HUES48 (cell line): ENCODE measurements around the gene FOXO3.

Source experiments
- H3K27ac ChIP-seq: one replicate; pipeline ENCODE4 v1.7.0; 2013; ENCODE audit warnings: low read depth, low read length, inconsistent platforms
- H3K27me3 ChIP-seq: 2 replicates; pipeline ENCODE4 v1.6.1; 2013; ENCODE audit warnings: mild to moderate bottlenecking, low read length; ENCODE audit not compliant: control insufficient read depth, insufficient read depth
- H3K36me3 ChIP-seq: 2 replicates; pipeline ENCODE4 v1.6.1; 2013; ENCODE audit warnings: low read length; ENCODE audit not compliant: control insufficient read depth, insufficient read depth
- H3K4me1 ChIP-seq: 2 replicates; pipeline ENCODE4 v1.6.1; 2013; ENCODE audit warnings: mild to moderate bottlenecking, low read length; ENCODE audit not compliant: control insufficient read depth, insufficient read depth
- H3K4me3 ChIP-seq: 2 replicates; pipeline ENCODE4 v1.5.1; 2013; ENCODE audit warnings: mild to moderate bottlenecking, low read depth, low read length
- H3K9ac ChIP-seq: 2 replicates; pipeline ENCODE4 v1.6.1; 2013; ENCODE audit warnings: mild to moderate bottlenecking, low read depth, low read length, moderate library complexity
- H3K9me3 ChIP-seq: 2 replicates; pipeline ENCODE4 v1.6.1; 2013; ENCODE audit warnings: low read length; ENCODE audit not compliant: control insufficient read depth, insufficient read depth

Gene FOXO3

DNA sequence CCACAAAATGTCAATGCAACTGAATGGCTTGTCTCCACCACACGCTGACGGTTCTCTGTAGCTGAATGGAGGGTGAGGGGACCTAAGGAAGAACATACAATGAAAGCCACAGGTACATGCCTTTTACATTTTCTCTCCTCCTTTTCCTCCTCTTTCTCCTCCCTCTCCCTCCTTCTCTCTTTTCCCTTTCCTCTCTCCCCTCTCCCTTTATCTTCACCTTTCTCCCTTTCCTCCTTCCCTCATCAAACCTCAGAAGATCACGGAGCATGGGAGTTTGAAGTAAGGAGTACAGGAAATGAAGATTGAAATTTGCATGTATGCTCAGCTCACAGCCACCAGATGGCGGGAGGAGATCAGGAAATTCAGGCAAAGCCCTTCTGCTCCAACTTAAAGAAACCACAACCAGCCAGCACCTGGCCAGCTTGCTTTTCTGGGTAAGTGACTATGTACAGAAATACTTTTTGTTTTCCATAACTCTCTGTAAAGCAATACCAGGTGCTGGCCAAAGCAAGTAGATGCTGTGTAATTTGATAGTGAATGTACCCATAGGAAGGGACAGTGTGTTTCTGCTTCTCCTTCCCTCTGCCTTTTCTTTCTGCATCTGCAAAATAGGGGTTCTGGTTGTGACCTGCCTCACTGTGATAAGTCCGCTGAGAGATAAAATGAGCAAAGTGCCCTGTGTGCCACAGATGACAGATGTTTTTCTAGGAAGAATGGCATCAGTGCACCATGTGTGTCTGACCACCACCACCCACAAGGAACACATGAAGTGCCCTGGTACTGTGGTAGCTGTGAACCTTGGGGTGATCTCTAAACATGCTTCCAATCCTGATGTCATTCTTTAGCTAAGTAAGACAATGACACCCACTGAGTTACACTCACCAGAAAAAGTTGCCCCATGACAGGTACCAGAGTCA, 18.6 kb upstream of the FOXO3 start:
- Histone ChIP-seq H3K9me3 (no peaks in the 10 kb centered on the region), H3K4me3 (no peak overlapping the region), H3K36me3 (no peaks in the 10 kb centered on the region), H3K4me1 (peaks cover 5% of the 10 kb centered on the region), H3K27ac (no peak overlapping the region), H3K9ac (no peak overlapping the region), H3K27me3 (no peaks in the 10 kb centered on the region; the same call in 1 of the 2 replicates)

DNA sequence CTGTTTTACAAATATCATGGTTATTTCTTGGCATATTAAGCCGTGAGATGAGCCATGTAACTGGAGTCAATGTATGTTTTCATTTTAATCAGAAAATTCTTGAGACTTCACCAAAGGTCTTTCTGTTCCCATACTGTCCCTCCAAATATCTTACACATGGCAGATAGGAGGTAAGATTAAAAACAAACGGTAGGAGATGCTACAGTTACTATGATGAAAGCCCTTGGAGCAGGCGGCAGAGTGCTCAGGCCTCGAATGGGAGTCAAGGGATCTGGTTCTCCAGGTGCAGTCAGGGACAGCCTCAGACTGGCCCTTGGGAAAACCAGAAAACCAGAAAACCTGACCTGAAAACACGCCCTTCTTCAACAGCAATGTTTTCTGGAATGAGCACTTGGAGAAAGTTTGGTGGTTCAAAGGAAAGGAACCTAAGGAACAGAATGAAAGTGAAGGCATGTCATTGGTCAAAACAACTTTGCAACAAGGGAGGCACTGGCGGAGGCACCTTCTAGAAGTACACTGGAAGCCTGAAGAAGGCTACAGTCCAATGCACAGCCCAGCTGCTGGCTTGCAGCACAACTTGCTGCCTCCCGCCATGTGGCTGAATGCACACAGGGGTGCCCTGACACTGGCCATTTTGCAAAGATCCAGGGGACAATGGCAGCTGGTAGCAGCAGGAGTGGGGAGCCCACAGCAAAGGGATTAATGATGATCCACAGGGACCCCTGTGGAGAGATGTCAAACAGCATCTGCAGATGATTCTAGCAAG, 17.4 kb upstream of the FOXO3 start:
- H3K4me1 ChIP-seq: peaks cover 5% of the 10 kb centered on the region
- no peaks in the 10 kb centered on the region for H3K36me3 ChIP-seq
- no peaks in the 10 kb centered on the region; the same call in 1 of the 2 replicates for H3K27me3 ChIP-seq
- H3K9me3 ChIP-seq: no peaks in the 10 kb centered on the region
- H3K27ac ChIP-seq: no peak overlapping the region
- no peak overlapping the region for H3K9ac ChIP-seq
- H3K4me3 ChIP-seq: no peak overlapping the region

DNA sequence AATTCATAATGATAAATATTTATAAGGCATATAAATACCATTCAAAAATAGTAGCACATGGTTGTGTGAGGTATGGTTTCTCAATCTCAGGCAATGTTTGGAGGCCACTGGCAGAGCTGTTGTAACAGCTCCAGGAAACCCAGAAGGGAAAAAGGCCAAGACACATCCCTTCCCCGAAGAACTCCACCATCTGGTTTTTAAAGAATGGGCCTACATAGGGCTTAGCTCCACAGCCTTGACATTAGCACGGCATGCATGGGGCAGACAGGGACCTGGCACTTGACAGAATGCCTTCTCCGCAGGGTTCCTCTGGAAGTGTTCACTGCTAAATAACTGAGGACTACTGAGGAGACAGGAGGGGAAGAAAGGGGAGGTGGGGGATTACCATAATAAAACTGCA, 16.1 kb upstream of the FOXO3 start:
- no peaks in the 10 kb centered on the region; the same call in 1 of the 2 replicates for H3K27me3 ChIP-seq
- H3K36me3 ChIP-seq: no peaks in the 10 kb centered on the region
- peaks cover 5% of the 10 kb centered on the region for H3K4me1 ChIP-seq
- no peaks in the 10 kb centered on the region for H3K9me3 ChIP-seq
- H3K9ac ChIP-seq: no peak overlapping the region
- no peak overlapping the region for H3K27ac ChIP-seq
- no peak overlapping the region for H3K4me3 ChIP-seq

GRCh38 chr6:108546079-108547049, 14.4 kb upstream of the FOXO3 start:
- no peaks in the 10 kb centered on the region for H3K9me3 ChIP-seq
- H3K4me3 ChIP-seq: no peak overlapping the region
- no peak overlapping the region for H3K27ac ChIP-seq
- H3K27me3 ChIP-seq: no peaks in the 10 kb centered on the region; the same call in 1 of the 2 replicates
- H3K9ac ChIP-seq: no peak overlapping the region
- peaks cover 5% of the 10 kb centered on the region for H3K4me1 ChIP-seq
- no peaks in the 10 kb centered on the region for H3K36me3 ChIP-seq

- H3K27ac ChIP-seq: no peak overlapping the region
- no peak overlapping the region for H3K9ac ChIP-seq
- no peak overlapping the region for H3K4me3 ChIP-seq
- H3K4me1 ChIP-seq: peaks cover 5% of the 10 kb centered on the region; the same call in 1 of the 2 replicates
- H3K27me3 ChIP-seq: no peaks in the 10 kb centered on the region
- no peaks in the 10 kb centered on the region for H3K9me3 ChIP-seq
- no peaks in the 10 kb centered on the region for H3K36me3 ChIP-seq
Measured at GRCh38 chr6:108549241-108549640, 11.5 kb upstream of the FOXO3 start.

DNA sequence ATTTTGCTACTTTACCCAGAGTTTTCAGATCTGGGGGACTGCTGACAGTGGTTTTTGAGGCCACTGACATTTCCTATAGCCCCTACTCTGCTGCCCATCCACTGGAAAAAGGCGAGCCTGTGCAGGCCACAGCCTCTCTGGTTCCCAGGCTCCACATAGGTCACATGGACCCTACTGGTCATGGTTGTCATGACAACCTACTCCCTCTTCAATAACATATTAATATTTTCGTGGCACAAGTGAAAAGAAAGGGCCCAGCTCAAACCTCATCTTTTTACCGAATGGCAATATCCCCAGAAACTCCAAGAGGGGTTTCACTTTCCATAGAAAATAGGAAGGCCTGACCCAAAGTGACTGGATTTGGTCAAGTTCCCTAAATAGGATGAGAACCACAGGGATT, 11.0 kb upstream of the FOXO3 start:
- peaks cover 4% of the 10 kb centered on the region; the same call in 1 of the 2 replicates for H3K4me1 ChIP-seq
- no peak overlapping the region for H3K9ac ChIP-seq
- H3K27ac ChIP-seq: no peak overlapping the region
- H3K36me3 ChIP-seq: no peaks in the 10 kb centered on the region
- no peaks in the 10 kb centered on the region for H3K9me3 ChIP-seq
- H3K27me3 ChIP-seq: 0 out of 2 replicates have a peak, but pooled peaks cover 1% of the 10 kb centered on the region
- no peak overlapping the region for H3K4me3 ChIP-seq

DNA sequence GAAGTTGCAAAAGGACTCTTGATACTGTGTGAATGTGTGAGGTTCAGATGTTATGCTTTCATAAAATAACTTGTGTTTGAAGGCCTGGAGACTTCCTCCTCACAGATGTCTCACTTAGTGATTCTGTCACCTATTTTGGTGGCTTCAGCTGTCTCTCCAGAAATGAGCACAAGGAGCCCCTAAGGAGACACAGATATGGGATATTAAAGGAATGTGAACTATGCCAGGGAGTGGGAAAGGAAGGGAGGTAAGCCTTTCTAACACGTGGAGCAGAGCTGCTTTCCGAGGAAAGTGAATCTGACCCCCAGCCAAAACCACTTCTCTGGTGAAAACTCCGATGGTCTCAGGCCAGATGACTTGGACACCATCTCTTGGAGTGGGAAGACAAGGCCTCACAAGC, 10.5 kb upstream of the FOXO3 start:
- Histone ChIP-seq H3K27ac (no peak overlapping the region), H3K9ac (no peak overlapping the region), H3K4me1 (no peaks in the 10 kb centered on the region), H3K36me3 (no peaks in the 10 kb centered on the region), H3K4me3 (no peak overlapping the region), H3K9me3 (no peaks in the 10 kb centered on the region), H3K27me3 (peaks cover 7% of the 10 kb centered on the region)

GRCh38 chr6:108555399-108556052, 5.2 kb upstream of the FOXO3 start:
- Histone ChIP-seq H3K9ac (no peak overlapping the region), H3K9me3 (no peaks in the 10 kb centered on the region), H3K4me1 (peaks cover 10% of the 10 kb centered on the region), H3K36me3 (no peaks in the 10 kb centered on the region), H3K27ac (no peak overlapping the region), H3K27me3 (peaks cover 28% of the 10 kb centered on the region), H3K4me3 (no peak overlapping the region)

- no peaks in the 10 kb centered on the region for H3K9me3 ChIP-seq
- H3K27me3 ChIP-seq: peaks cover 28% of the 10 kb centered on the region
- no peak overlapping the region for H3K9ac ChIP-seq
- H3K36me3 ChIP-seq: no peaks in the 10 kb centered on the region
- no peak overlapping the region for H3K4me3 ChIP-seq
- peaks cover 10% of the 10 kb centered on the region for H3K4me1 ChIP-seq
- H3K27ac ChIP-seq: no peak overlapping the region
Measured at GRCh38 chr6:108556250-108556649, 4.5 kb upstream of the FOXO3 start.
